ENCODE data around the gene PGF.

PGF gene

DNA sequence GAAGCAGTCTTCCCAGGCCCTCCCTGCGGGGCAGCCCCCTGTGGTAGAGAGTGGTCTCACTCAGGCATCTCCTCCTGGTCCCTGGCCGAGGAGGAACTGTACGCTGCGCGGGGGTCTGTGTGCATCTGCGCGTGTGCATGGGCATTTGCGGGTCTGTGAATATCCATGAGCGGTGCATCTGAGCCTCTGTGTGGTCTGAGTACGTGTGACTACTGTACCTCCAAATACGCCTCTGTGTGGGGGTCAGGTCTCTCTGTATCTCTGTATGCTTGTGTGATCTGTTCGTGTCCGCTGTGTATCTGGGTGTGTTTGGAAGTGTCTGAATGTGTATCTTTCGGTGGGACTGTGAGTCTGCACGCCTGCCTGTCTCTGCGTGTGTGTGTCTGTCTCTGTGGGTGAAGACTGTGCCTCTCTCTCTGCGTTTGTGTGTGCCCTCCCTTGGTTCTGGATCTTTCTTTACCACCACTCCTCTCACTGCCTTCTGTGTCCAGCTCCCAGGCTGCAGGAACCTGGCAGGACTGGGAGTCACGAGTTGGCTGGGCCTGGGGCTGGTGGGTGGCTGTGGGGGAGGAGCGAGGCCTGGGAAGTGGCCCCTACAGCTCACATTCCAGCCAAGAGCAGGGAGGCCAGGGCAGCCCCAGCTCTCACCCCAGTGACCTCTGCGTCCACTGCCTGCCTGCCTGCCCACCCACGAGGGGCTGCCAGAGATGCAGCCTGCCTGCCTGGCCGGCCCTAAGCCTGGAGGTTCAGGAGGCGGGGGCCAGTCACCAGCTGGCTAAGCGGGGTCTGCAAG, 1.1 kb upstream of the PGF start:
- DNase-seq (ENCODE audit: low read depth) = no peak

- no peak for DNase-seq (ENCODE audit: low read depth)
These were observed 556 bp upstream of the PGF start for GRCh38 chr14:74956027-74956279.

GRCh38 chr14:74954947-74955228, 509 bp downstream of the PGF start:
- DNase-seq (ENCODE audit: low read depth) = no peak

DNA sequence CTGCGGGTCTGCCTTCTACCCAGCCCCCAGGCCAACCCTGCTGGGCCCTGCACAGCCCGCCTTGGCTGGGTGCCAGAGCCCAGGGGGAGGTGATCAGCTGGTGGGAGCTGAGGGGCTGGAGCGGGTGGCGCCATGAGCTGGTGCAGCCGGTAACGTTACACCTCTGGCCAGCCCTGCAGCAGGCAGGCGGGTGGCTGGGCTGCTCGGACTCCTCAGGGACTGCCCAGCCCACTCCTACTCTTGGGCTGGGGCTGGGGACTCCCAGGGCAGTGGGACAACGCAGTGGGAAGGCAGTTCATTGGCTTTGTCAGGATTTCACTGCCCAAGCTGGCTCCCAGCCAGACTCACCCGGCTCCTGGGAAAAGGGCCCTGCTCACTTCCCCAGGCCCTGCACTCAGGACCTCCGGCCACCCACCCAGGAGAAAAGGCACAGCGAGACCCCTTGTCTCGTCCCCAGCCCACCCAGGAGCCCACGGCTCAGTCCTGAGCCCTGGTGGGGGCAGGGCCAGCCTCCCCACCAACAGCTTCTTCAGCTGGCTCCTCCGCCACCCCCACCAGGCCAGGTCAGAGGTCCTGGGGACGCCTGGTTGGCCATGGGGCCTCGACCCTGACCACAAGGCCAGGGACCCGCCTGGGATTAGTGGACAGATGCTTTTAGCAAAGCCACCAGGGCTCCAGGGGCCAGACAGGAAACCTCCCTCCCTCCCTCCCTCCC, 1.0 kb downstream of the PGF start:
- no peak for DNase-seq (ENCODE audit: low read depth)

GRCh38 chr14:74953686-74954085, 1.7 kb downstream of the PGF start:
- no peak for DNase-seq (ENCODE audit: low read depth)

- no peak for DNase-seq (ENCODE audit: low read depth)
These were observed 2.5 kb downstream of the PGF start for GRCh38 chr14:74952697-74953484.

DNA sequence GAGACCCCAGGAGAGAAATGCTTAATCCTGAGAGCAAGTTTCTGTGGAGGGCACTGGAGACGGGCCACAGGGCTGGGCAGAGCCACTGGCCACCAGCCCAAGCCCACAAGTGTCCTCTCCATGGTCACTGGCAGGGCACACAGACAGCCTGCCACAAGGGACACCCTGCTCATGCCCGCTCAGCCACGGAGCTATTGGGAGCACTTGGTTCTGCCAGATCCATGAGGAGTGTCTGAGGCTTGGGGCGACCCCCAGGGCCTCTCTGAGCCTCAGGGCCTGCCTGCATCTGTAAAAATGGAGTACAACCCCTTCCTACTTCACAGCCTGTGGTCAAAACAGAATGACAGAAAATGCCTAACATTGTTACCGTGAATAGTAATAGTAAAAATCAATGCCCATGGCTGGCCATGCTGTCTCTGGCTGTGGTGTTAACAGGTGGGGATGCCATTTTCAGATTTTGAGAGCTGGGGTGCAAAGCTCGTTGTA, 3.2 kb downstream of the PGF start:
- no peak for DNase-seq (ENCODE audit: low read depth)

DNA sequence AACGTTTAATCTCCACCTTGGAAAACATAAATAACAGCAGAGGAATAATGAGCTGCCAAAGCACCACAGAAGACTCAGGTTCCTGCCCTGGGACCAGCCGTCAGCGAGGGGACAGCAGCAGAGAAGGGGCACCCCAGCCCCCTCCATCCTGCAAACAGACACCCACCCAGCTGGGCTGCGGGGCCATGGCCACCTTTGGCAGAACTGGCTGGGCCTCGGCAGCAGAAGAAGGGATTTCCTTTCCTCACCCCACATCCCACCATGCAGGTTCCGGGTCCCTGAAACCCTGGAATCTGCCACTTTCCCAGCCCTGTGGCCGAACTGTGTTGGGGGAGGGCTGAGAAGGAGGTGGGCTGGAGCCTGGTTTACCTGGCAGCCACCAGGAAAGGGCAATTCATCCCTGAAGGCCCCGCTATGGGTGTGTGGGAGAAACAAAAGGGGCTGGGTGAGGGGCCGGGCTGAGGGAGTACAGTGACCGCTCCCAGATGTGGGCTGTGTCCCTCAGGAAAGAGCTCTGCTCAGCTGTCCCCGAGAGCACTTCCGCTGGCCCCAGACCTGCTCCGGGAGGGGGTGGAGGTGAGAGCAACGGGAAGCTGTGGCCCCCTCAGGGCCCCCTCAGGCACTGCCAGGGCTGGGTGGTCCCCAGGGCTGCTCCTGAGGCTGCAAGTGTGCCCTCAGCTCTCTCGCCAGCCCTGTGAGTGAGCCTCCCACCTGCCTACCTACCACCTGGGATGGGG, 3.8 kb downstream of the PGF start:
- DNase-seq (ENCODE audit: low read depth) = no peak

DNA sequence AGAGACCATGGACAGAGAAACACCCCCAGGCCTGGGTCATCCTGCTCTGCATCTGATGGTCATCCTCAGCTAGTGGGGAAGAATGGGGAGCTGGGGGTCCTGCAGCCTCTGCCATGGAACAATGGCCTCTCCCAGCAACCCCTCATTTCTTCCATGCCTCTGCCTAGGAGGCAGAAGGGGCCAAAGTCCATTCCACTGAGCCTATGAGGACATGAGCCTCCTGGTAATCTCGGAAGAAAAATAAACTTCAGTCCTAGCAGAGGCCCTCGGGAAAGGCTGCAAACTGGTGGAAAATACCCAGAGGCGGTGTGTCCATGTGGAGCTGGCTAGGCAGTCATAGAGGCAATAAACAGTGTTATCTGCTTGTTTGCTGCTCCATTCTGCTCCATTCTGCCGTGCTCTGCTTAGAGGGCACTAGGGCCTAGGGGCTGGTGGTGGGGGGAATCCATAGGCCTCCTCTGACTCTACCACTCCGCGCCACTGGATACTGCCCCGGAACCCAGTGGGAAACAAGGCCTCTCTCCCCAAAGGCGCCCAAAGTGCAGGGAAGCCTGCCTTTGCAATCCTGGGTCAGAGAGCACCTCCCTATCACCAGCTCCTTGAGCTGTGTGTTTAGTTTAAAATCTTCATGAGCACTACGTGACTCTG, 4.5 kb downstream of the PGF start:
- DNase-seq (ENCODE audit: low read depth) = no peak

GRCh38 chr14:74949859-74950573, 5.4 kb downstream of the PGF start:
- no peak for DNase-seq (ENCODE audit: low read depth)

DNA sequence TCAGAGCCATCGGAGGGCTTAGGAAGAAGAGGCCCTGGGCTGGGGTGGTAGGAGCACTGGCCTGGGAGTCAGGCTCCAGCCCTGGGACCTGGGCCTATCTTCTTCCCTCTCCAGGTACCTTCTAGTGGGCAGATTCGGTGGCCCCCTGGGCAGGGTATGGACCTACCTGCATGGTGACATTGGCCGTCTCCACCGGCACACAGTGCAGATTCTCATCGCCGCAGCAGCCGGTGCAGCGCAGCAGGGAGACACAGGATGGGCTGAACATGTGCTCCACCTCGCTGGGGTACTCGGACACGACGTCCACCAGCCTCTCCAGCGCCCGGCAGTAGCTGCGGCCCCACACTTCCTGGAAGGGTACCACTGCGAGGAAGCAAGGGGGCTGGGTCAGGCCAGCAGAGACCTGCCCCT, 6.2 kb downstream of the PGF start:
- no peak for DNase-seq (ENCODE audit: low read depth)

GRCh38 chr14:74948228-74949175, 6.9 kb downstream of the PGF start:
- DNase-seq (ENCODE audit: low read depth) = no peak

DNA sequence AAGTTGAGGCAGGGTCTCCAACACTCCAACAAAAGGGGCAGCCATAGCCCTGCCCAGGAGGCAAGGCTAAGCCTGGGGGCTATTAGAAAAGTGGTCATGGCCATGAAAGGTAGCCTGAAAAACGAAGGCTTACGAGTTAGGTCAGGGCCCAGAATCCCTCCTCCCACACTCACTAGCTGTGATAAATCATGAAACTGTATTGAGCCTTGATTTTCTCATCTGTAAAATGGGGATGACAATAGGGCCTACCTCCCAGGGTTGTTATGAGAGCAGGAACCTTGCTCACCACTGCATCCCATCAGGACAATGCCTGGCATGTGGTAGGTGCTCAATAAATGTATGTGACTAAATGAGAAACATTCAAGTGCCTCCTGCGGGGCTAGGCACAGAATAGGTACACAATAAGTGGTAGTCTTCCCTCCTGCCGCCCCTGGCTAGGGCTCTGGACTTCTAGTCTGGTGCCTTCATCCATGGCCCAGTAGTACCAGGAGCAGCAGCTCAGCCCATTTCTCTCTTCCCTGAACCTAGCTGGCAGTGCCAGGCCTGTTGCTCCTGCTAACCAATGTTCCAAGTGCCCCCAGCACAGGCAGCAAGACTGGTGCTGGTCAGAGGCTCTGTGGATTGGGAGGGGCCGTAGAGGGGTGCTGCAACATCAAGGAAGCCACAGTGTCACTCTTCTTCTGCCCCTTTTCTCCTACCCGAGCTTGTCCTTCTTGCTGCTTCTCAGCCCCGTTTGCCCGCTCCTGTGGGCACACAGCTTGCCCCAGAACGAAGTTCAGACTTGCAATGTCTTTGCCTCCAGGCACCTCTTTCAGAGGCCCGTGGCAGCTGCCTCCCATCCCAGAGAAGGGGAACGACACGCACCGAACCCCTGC, 7.8 kb downstream of the PGF start:
- DNase-seq (ENCODE audit: low read depth) = no peak

GRCh38 chr14:74946659-74947281, 8.6 kb downstream of the PGF start:
- no peak for DNase-seq (ENCODE audit: low read depth)

DNA sequence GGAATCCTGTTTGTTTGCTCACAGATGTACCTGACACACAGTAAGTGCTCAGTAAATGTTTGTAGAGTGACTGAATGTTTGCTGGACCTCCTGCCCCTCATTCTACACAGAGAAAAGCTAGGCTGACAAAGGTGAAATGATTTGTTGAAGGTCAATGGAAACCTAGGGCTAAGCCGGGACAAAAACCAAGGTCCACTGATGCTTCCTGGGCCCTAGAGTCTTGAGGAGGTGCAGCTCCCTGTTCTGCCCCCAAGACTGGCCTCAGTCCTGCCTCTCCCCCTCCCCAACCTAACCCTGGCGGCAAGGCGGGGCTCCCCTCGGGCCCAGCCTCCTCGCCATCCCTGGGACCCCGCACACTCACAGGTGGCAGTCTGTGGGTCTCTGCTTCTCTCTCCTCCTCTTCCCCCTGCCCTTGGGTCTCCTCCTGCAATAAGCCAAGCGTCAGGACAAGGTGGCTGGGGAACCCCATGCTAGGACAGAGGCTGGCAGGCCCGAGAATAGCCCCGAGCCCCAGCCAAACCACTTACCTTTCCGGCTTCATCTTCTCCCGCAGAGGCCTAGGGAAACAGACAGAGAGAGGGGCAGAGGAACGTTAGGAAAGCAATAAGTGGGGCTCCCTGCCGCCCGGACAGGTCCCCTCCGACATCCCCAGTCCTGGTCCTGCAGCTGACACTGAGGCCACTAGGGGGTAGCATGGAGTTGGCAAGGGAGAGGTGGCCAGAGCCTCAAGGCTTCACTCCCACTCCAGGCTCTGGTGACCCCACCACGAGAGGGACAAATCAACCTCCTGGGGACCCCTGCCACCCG, 9.3 kb downstream of the PGF start:
- peak; percentile 56 for DNase-seq (ENCODE audit: low read depth)

GRCh38 chr14:74945261-74945851, 10.0 kb downstream of the PGF start:
- DNase-seq (ENCODE audit: low read depth) = no peak

DNA sequence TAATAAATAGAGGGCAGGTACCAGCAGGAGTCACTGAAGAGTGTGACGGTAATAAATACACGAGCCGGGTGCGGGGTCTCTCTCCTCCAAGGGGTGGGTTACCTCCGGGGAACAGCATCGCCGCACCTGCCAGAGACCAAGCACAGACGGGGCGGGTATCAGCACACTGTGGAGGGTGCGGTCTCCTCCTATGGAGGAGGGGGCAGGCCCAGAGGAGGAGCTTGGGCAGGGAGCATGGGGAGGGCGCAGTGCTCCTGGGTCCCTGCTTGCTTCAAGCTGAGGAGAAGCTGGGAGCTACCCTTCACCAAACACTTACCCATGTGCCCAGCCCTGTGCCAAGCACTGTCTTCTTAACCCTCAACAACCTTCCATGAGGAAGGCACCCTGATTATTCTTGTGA, 12.8 kb downstream of the PGF start:
- DNase-seq (ENCODE audit: low read depth) = no peak
